PC-9 (cell line): Measurements from ENCODE around the gene PRKAR2B. TPM values are rescaled to one million over a fixed set of nuclear protein-coding genes. Genes with fewer than 3 reads are reported as not detected.
A peak's percentile ranks its signal among the peaks of the same experiment; 100 is the strongest.
"Not testable (repeated sequence)": the region's sequence is repeated elsewhere in the genome, so short reads cannot be mapped to it uniquely, and the experiment has no call there.

Experiments
- BruUV-seq: library from RNA; stranded (reverse); fragments of 400-500 nt; replicated peaks from 2 replicates; lab custom pipeline; 2021; lab: Mats Ljungman, UMichigan
- CTCF ChIA-PET: fragments of 300-600 bp; sonication (Branson Sonifier 250); formaldehyde crosslinking; loops from one replicate; lab custom pipeline; 2022; ENCODE audit warnings: antibody characterized with exemption; lab: Charles Lee
- POLR2A ChIA-PET: fragments of 300-600 bp; sonication (Branson Sonifier 250); formaldehyde crosslinking; loops from one replicate; lab custom pipeline; 2022; ENCODE audit warnings: antibody characterized with exemption; ENCODE audit not compliant: unreplicated experiment; lab: Charles Lee
- DNase-seq, 2 experiments: peaks; one replicate each; pipeline versions ENCODE4 v3.0.0 to v3.0.0-alpha.2; 2015 to 2022; ENCODE audit warnings: mixed read lengths in 1 of 2
- H2AFZ ChIP-seq: fragments of 200-600 bp; sonication (generic); 2 replicates; pipeline ENCODE4 v1.8.1; 2017; ENCODE audit warnings: antibody characterized with exemption
- H3F3A ChIP-seq: fragments of 200-600 bp; sonication (generic); 2 replicates; pipeline ENCODE4 v1.8.1; 2017; ENCODE audit warnings: antibody characterized with exemption, mild to moderate bottlenecking, low read depth; ENCODE audit not compliant: insufficient read depth
- H3K27ac ChIP-seq: fragments of 200-600 bp; sonication (generic); 2 replicates; pipeline ENCODE4 v1.6.1; 2016; ENCODE audit warnings: mixed run types
- H3K27me3 ChIP-seq: fragments of 200-600 bp; sonication (generic); 2 replicates; pipeline ENCODE4 v1.6.1; 2016; ENCODE audit warnings: low read depth, mixed run types; ENCODE audit not compliant: insufficient read depth
- H3K36me3 ChIP-seq: fragments of 200-600 bp; sonication (generic); 2 replicates; pipeline ENCODE4 v1.6.1; 2016; ENCODE audit warnings: low read depth, mixed run types
- H3K4me1 ChIP-seq: fragments of 200-600 bp; sonication (generic); replicated peaks from 2 replicates; pipeline ENCODE4 v1.6.1; 2016; ENCODE audit warnings: mixed run types; ENCODE audit not compliant: insufficient read depth
- H3K4me2 ChIP-seq: fragments of 200-600 bp; sonication (generic); 2 replicates; pipeline ENCODE4 v1.6.1; 2017; ENCODE audit warnings: mixed run types
- H3K4me3 ChIP-seq: fragments of 200-600 bp; sonication (generic); 2 replicates; pipeline ENCODE4 v1.6.1; 2016; ENCODE audit warnings: mixed run types
- H3K79me2 ChIP-seq: fragments of 200-600 bp; sonication (generic); 2 replicates; pipeline ENCODE4 v1.6.1; 2017; ENCODE audit warnings: low read depth, mixed run types
- H3K9me2 ChIP-seq: fragments of 200-600 bp; sonication (generic); 2 replicates; pipeline ENCODE4 v1.8.1; 2017; ENCODE audit warnings: mild to moderate bottlenecking; ENCODE audit not compliant: insufficient read depth
- H3K9me3 ChIP-seq: fragments of 200-600 bp; sonication (generic); 2 replicates; pipeline ENCODE4 v1.8.1; 2016; ENCODE audit warnings: low read depth; ENCODE audit not compliant: insufficient read depth
- H4K20me1 ChIP-seq: fragments of 200-600 bp; sonication (generic); 2 replicates; pipeline ENCODE4 v1.8.1; 2017; ENCODE audit not compliant: insufficient read depth
- CTCF ChIP-seq: fragments of 200-600 bp; sonication (generic); conservative IDR thresholded peaks from 2 replicates; pipeline ENCODE4 v1.6.1; 2017; ENCODE audit warnings: mixed run types, antibody characterized with exemption, mild to moderate bottlenecking, moderate library complexity
- EZH2 ChIP-seq: fragments of 200-600 bp; sonication (generic); IDR thresholded peaks from 2 replicates; pipeline ENCODE4 v1.8.0; 2017; ENCODE audit warnings: antibody characterized with exemption, low read depth
- intact Hi-C: fragments of 100-400 bp; cut with micrococcal nuclease; formaldehyde crosslinking; loops from one replicate; pipeline ENCODE4 v1.10.0; 2022; ENCODE audit not compliant: unreplicated experiment
- total RNA-seq: library from RNA; stranded (reverse); gene quantifications from 2 replicates; pipeline ENCODE4 v1.2.3, GENCODE V29; 2021

Gene PRKAR2B
- total RNA-seq, 1 experiment from 2014 or later, result 2.9 TPM

GRCh38 chr7:107152011-107152410, 107.5 kb downstream of the PRKAR2B start:
- peaks cover 12% of the 10 kb centered on the region; the same call in 1 of the 2 replicates for H3K4me1 ChIP-seq
- H3K79me2 ChIP-seq, result no peaks in the 10 kb centered on the region
- no peaks in the 10 kb centered on the region for H3K36me3 ChIP-seq
- H2AFZ ChIP-seq, result no peak overlapping the region; the same call in 1 of the 2 replicates
- DNase-seq, result peak; percentile 5 to 42
- POLR2A ChIA-PET, result no interaction called here
- H3K4me2 ChIP-seq, result no peak overlapping the region
- CTCF ChIA-PET, result interaction anchor here (0.5 to 1.6 kb wide), 5 partner anchors 17 to 644 kb away, joined by 3 to 7 read pairs (median 7); partner anchors contain the start of gene HBP1
- H3K27ac ChIP-seq, result no peak overlapping the region
- no peak for TF ChIP-seq CTCF
- no peak for TF ChIP-seq EZH2
- H3K4me3 ChIP-seq, result no peak overlapping the region
- H4K20me1 ChIP-seq, result no peaks in the 10 kb centered on the region
- no TSS peak for BruUV-seq
- no peaks in the 10 kb centered on the region for H3K27me3 ChIP-seq
- H3K9me2 ChIP-seq, result no peaks in the 10 kb centered on the region
- H3K9me3 ChIP-seq, result no peaks in the 10 kb centered on the region
- intact Hi-C loops, result no loop called here
- H3F3A ChIP-seq, result no peaks in the 10 kb centered on the region

GRCh38 chr7:107154826-107155225, 110.3 kb downstream of the PRKAR2B start:
- Histone ChIP-seq H3K27ac (no peak overlapping the region), H3K27me3 (no peaks in the 10 kb centered on the region), H3K9me2 (no peaks in the 10 kb centered on the region), H3K36me3 (no peaks in the 10 kb centered on the region), H4K20me1 (no peaks in the 10 kb centered on the region), H3K9me3 (no peaks in the 10 kb centered on the region), H3K4me1 (peaks cover 5% of the 10 kb centered on the region; the same call in 1 of the 2 replicates), H3K79me2 (no peaks in the 10 kb centered on the region), H3F3A (no peaks in the 10 kb centered on the region), H2AFZ (no peak overlapping the region), H3K4me2 (no peak overlapping the region), H3K4me3 (no peak overlapping the region)
- TF ChIP-seq CTCF (no peak), EZH2 (no peak)
- intact Hi-C loops, result no loop called here
- CTCF ChIA-PET, result interaction anchor here (0.6 kb wide), 1 partner anchor 9 kb away, joined by 3 read pairs; no protein-coding TSS in a partner anchor
- POLR2A ChIA-PET, result no interaction called here
- DNase-seq, result no peak
- BruUV-seq, result no TSS peak

GRCh38 chr7:107155726-107156125, 111.2 kb downstream of the PRKAR2B start:
- BruUV-seq, H3K27me3 ChIP-seq, H2AFZ ChIP-seq, CTCF ChIA-PET, H3K79me2 ChIP-seq, H3K4me2 ChIP-seq, H3K36me3 ChIP-seq, POLR2A ChIA-PET, H3K27ac ChIP-seq, H4K20me1 ChIP-seq, H3K4me1 ChIP-seq, DNase-seq, H3F3A ChIP-seq, H3K9me2 ChIP-seq, H3K4me3 ChIP-seq, intact Hi-C loops, H3K9me3 ChIP-seq: not testable (repeated sequence)

GRCh38 chr7:107157091-107157490, 112.6 kb downstream of the PRKAR2B start:
- Histone ChIP-seq H3K27ac (no peak overlapping the region), H2AFZ (no peak overlapping the region), H3K36me3 (0 out of 2 replicates have a peak, but pooled peaks cover 3% of the 10 kb centered on the region), H3K4me3 (no peak overlapping the region), H3K79me2 (no peaks in the 10 kb centered on the region), H3K9me2 (no peaks in the 10 kb centered on the region), H3F3A (no peaks in the 10 kb centered on the region), H3K9me3 (no peaks in the 10 kb centered on the region), H3K27me3 (no peaks in the 10 kb centered on the region), H3K4me1 (no peaks in the 10 kb centered on the region; the same call in 1 of the 2 replicates), H4K20me1 (no peaks in the 10 kb centered on the region), H3K4me2 (no peak overlapping the region)
- POLR2A ChIA-PET, result interaction anchor here (0.6 kb wide), 1 partner anchor 1437 kb away, joined by 8 read pairs; no protein-coding TSS in a partner anchor
- DNase-seq, result no peak
- intact Hi-C loops, result no loop called here
- CTCF ChIA-PET, result no interaction called here
- no peak for TF ChIP-seq CTCF
- TF ChIP-seq EZH2, result no peak
- no TSS peak for BruUV-seq
